HG02870 (cell line): ENCODE results near the gene BRF1.
"Not testable (repeated sequence)": the region's sequence is repeated elsewhere in the genome, so short reads cannot be mapped to it uniquely, and the experiment has no call there.

Experiments used
- ATAC-seq: cut with Tn5 transposase; IDR thresholded peaks from one replicate; pipeline ENCODE4 v1.9.1; 2021; ENCODE audit warnings: mild to moderate bottlenecking, moderate library complexity; ENCODE audit not compliant: unreplicated experiment

The BRF1 gene

GRCh38 chr14:105315941-105316576 lies 15.3 kb upstream of the BRF1 start:
- ATAC-seq: no peak

- ATAC-seq: no peak
These were observed 14.5 kb upstream of the BRF1 start for GRCh38 chr14:105315211-105315721.

GRCh38 chr14:105314287-105315200 lies 13.7 kb upstream of the BRF1 start, which contains the start of gene PACS2:
TSS of gene PACS2 (plus strand) at chr14:105314748. CDS start at chr14:105314919, 171 bp downstream.
- peak; percentile 71 for ATAC-seq

- no peak for ATAC-seq
These were observed 12.8 kb upstream of the BRF1 start for GRCh38 chr14:105313381-105314286.

- ATAC-seq: no peak
These were observed 12.2 kb upstream of the BRF1 start for GRCh38 chr14:105312973-105313372.

GRCh38 chr14:105311838-105312237 lies 11.0 kb upstream of the BRF1 start:
- no peak for ATAC-seq

- ATAC-seq: no peak
These were observed 8.6 kb upstream of the BRF1 start for GRCh38 chr14:105309371-105309770.

GRCh38 chr14:105307052-105307727 lies 6.4 kb upstream of the BRF1 start:
- ATAC-seq: no peak

- no peak for ATAC-seq
These were observed 5.0 kb upstream of the BRF1 start for GRCh38 chr14:105305791-105306190.

GRCh38 chr14:105305345-105305744 lies 4.5 kb upstream of the BRF1 start:
- ATAC-seq: no peak

- no peak for ATAC-seq
These were observed 3.8 kb upstream of the BRF1 start for GRCh38 chr14:105304565-105304964.

GRCh38 chr14:105303949-105304348 lies 3.1 kb upstream of the BRF1 start:
- no peak for ATAC-seq

- not testable (repeated sequence) for ATAC-seq
These were observed 1.1 kb upstream of the BRF1 start for GRCh38 chr14:105301915-105302249.

GRCh38 chr14:105301103-105301914 lies 508 bp upstream of the BRF1 start:
- ATAC-seq: peak; percentile 49

- ATAC-seq: peak; percentile 14
These were observed 903 bp downstream of the BRF1 start for GRCh38 chr14:105299654-105300541.

- ATAC-seq: not testable (repeated sequence)
These were observed 3.5 kb downstream of the BRF1 start for GRCh38 chr14:105297311-105297710.

GRCh38 chr14:105294142-105294597 lies 6.6 kb downstream of the BRF1 start:
- peak; percentile 47 for ATAC-seq
